Keratinocyte (primary cell): ENCODE data around the gene OR2T33. TPM values are rescaled to one million over a fixed set of nuclear protein-coding genes. Genes with fewer than 3 reads are reported as not detected.
"Not testable (repeated sequence)": the region's sequence is repeated elsewhere in the genome, so short reads cannot be mapped to it uniquely, and the experiment has no call there.

Source experiments
- DNase-seq: peaks from one replicate; pipeline ENCODE4 v3.0.0-alpha.2; 2011; ENCODE audit warnings: low read depth, missing footprints, low spot score
- FAIRE-seq: peaks from 2 replicates; lab custom pipeline; 2011; peaks lifted over from hg19 to GRCh38; lab: Jason Lieb, UNC
- H2AFZ ChIP-seq: 2 replicates; pipeline ENCODE4 v1.6.0; 2012; ENCODE audit warnings: low read length, control low read depth, inconsistent platforms; ENCODE audit not compliant: control insufficient read depth
- H3K27ac ChIP-seq: 2 replicates; pipeline ENCODE4 v1.5.1; 2011; ENCODE audit warnings: low read length; ENCODE audit not compliant: control insufficient read depth, insufficient read depth
- H3K27me3 ChIP-seq: 3 replicates; pipeline ENCODE4 v1.6.0; 2011; ENCODE audit warnings: low read length; ENCODE audit not compliant: control insufficient read depth, insufficient read depth; ENCODE audit errors: extremely low read depth
- H3K36me3 ChIP-seq, 2 experiments: 2 replicates in 1 of 2; 3 replicates in 1 of 2; pipeline ENCODE4 v1.5.1; 2011; ENCODE audit warnings: low read length in 2 of 2, mild to moderate bottlenecking in 1 of 2; ENCODE audit not compliant: control insufficient read depth in 2 of 2, insufficient read depth in 2 of 2; ENCODE audit errors: extremely low read depth in 1 of 2
- H3K4me1 ChIP-seq: 3 replicates; pipeline ENCODE4 v1.5.1; 2011; ENCODE audit warnings: low read length; ENCODE audit not compliant: control insufficient read depth, insufficient read depth; ENCODE audit errors: extremely low read depth
- H3K4me2 ChIP-seq: 3 replicates; pipeline ENCODE4 v1.6.0; 2011; ENCODE audit warnings: low read depth, low read length; ENCODE audit not compliant: control insufficient read depth, insufficient read depth; ENCODE audit errors: extremely low read depth
- H3K4me3 ChIP-seq, 3 experiments: fragments of 200-600 bp in 1 of 3; sonication (generic) in 1 of 3; 2 replicates in 2 of 3; 3 replicates in 1 of 3; pipeline ENCODE4 v1.5.1; 2011 to 2016; ENCODE audit warnings: low read length in 3 of 3, mild to moderate bottlenecking in 3 of 3, control low read depth in 2 of 3, inconsistent platforms in 1 of 3, low read depth in 1 of 3, mixed read lengths in 1 of 3, mixed run types in 1 of 3, moderate library complexity in 1 of 3; ENCODE audit not compliant: control insufficient read depth in 2 of 3, insufficient read depth in 2 of 3; ENCODE audit errors: extremely low read depth in 1 of 3
- H3K79me2 ChIP-seq: 2 replicates; pipeline ENCODE4 v1.6.0; 2012; ENCODE audit warnings: low read length; ENCODE audit not compliant: control insufficient read depth, insufficient read depth
- H3K9ac ChIP-seq: 3 replicates; pipeline ENCODE4 v1.6.0; 2011; ENCODE audit warnings: low read length; ENCODE audit not compliant: control insufficient read depth, insufficient read depth; ENCODE audit errors: extremely low read depth
- H3K9me1 ChIP-seq: 3 replicates; pipeline ENCODE4 v1.6.0; 2011; ENCODE audit warnings: low read length; ENCODE audit not compliant: control insufficient read depth, insufficient read depth; ENCODE audit errors: extremely low read depth
- H3K9me3 ChIP-seq: 2 replicates; pipeline ENCODE4 v1.5.1; 2012; ENCODE audit warnings: low read depth, low read length; ENCODE audit not compliant: control insufficient read depth
- H4K20me1 ChIP-seq: 3 replicates; pipeline ENCODE4 v1.6.0; 2011; ENCODE audit warnings: low read length; ENCODE audit not compliant: control insufficient read depth, insufficient read depth; ENCODE audit errors: extremely low read depth
- EZH2 ChIP-seq: IDR thresholded peaks from one replicate; pipeline ENCODE4 v1.6.1; 2012; ENCODE audit warnings: inconsistent platforms, mild to moderate bottlenecking, low read length, moderate library complexity
- dilution Hi-C: fragments of 300-500 bp; cut with MboI; formaldehyde crosslinking; loops from one replicate; pipeline ENCODE4 v1.7.0; 2020; ENCODE audit warnings: low sequenced_read_pairs; ENCODE audit not compliant: extremely low pct_ligation_motif_present
- polyA plus RNA-seq, 5 experiments: library from polyadenylated mRNA; depleted of rRNA in 3 of 5; stranded (reverse) in 3 of 5; stranded (forward) in 1 of 5; unstranded in 1 of 5; fragments of >200 nt; gene quantifications; 1 replicate in 1 of 5; 2 replicates in 3 of 5; 3 replicates in 1 of 5; pipeline versions ENCODE4 v1.2.1 to v1.2.3, GENCODE V29; 2011 to 2012; ENCODE audit warnings: missing spikeins in 2 of 5, low read depth in 1 of 5, low replicate concordance in 1 of 5
- TF ChIP-seq, protein P1 (sequence below), 3 experiments: IDR thresholded peaks in 1 of 3; conservative IDR thresholded peaks in 1 of 3; optimal IDR thresholded peaks in 1 of 3; 2 replicates in 2 of 3; 3 replicates in 1 of 3; pipeline versions ENCODE3 to v1.5.1; 2011; ENCODE audit warnings: low read length in 3 of 3, mild to moderate bottlenecking in 3 of 3, moderate library complexity in 2 of 3, control low read depth in 1 of 3, inconsistent platforms in 1 of 3; ENCODE audit not compliant: insufficient read depth in 2 of 3; ENCODE audit errors: extremely low read depth in 1 of 3

The OR2T33 gene
- polyA plus RNA-seq, 1 donor (not counting 4 experiments of a cell fraction or from before 2014, with no cell fraction given): not detected

DNA sequence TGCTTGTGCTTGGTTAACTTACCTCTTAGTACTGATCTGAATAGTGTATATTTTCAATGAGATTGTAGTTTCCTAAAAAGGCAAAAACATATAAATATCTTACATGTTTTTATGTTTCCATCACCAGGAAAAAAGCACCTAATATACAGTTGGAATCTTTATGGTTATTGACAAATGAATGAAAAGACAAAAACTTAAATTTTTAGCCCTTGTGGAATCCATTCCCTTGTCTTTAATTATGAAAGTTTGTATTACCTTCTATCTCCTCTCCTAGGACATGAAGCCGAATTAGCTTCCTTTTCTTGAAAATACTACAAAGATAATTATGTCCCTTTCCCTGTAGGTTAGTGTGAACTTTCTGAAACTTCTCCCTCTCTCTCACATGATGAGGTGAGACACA lies 25.5 kb upstream of the OR2T33 start, which contains the start of gene OR2T12:
TSS of gene OR2T12 (minus strand) at position 101 of the 400 bp plus-strand sequence. CDS start 7,846 bp downstream, outside the sequence.
- Histone ChIP-seq H3K27me3 (no peaks in the 10 kb centered on the region), H3K9me3 (no peaks in the 10 kb centered on the region), H3K36me3 (no peaks in the 10 kb centered on the region), H3K9ac (no peak within 1 kb of the TSS), H3K4me3 (no peak within 1 kb of the TSS), H3K79me2 (no peaks in the 10 kb centered on the region), H4K20me1 (no peaks in the 10 kb centered on the region), H3K9me1 (no peaks in the 10 kb centered on the region), H3K4me1 (no peaks in the 10 kb centered on the region), H2AFZ (no peak within 1 kb of the TSS), H3K27ac (no peak within 1 kb of the TSS), H3K4me2 (no peak within 1 kb of the TSS)
- TF ChIP-seq, protein P1, sequence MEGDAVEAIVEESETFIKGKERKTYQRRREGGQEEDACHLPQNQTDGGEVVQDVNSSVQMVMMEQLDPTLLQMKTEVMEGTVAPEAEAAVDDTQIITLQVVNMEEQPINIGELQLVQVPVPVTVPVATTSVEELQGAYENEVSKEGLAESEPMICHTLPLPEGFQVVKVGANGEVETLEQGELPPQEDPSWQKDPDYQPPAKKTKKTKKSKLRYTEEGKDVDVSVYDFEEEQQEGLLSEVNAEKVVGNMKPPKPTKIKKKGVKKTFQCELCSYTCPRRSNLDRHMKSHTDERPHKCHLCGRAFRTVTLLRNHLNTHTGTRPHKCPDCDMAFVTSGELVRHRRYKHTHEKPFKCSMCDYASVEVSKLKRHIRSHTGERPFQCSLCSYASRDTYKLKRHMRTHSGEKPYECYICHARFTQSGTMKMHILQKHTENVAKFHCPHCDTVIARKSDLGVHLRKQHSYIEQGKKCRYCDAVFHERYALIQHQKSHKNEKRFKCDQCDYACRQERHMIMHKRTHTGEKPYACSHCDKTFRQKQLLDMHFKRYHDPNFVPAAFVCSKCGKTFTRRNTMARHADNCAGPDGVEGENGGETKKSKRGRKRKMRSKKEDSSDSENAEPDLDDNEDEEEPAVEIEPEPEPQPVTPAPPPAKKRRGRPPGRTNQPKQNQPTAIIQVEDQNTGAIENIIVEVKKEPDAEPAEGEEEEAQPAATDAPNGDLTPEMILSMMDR (optimal IDR thresholded peaks at IDR 0.05 in 1 of 3, IDR thresholded peaks at IDR 0.05 in 1 of 3, conservative IDR thresholded peaks at IDR 0.05 in 1 of 3; ENCODE audit: extremely low read depth in 1 of 3, insufficient read depth in 2 of 3, low read length in 3 of 3): no peak
- TF ChIP-seq EZH2: no peak
- FAIRE-seq (no peak), DNase-seq (no peak)
- dilution Hi-C loops: no loop called here

DNA sequence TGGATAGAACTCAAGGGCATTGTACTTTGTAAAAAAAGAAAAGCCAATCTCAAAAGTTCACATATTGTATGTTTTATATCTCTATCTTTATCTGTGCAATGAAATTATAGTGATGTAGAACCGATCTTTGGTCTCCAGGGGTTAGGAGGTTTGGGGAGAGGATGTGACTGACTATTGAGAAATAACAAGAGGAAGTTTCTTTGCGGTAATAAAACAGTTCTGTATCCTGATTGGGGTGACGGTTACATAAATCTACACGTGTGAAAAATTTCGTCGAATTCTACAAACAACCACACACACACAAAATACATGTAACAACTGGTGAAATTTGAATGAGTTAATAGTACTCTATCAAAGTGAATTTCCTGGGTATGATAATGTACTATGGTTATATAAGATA lies 10.6 kb upstream of the OR2T33 start:
- Histone ChIP-seq H3K4me3 (no peak overlapping the region), H2AFZ (no peak overlapping the region), H3K27ac (no peak overlapping the region), H3K9me3 (no peaks in the 10 kb centered on the region), H3K9ac (no peak overlapping the region), H3K36me3 (no peaks in the 10 kb centered on the region), H3K27me3 (no peaks in the 10 kb centered on the region), H3K79me2 (no peaks in the 10 kb centered on the region), H3K9me1 (no peaks in the 10 kb centered on the region), H4K20me1 (no peaks in the 10 kb centered on the region), H3K4me2 (no peak overlapping the region), H3K4me1 (no peaks in the 10 kb centered on the region)
- DNase-seq (no peak), FAIRE-seq (no peak)
- dilution Hi-C loops: no loop called here
- no peak for TF ChIP-seq EZH2
- TF ChIP-seq, protein P1 (optimal IDR thresholded peaks at IDR 0.05 in 1 of 3, IDR thresholded peaks at IDR 0.05 in 1 of 3, conservative IDR thresholded peaks at IDR 0.05 in 1 of 3; ENCODE audit: extremely low read depth in 1 of 3, insufficient read depth in 2 of 3, low read length in 3 of 3): no peak

DNA sequence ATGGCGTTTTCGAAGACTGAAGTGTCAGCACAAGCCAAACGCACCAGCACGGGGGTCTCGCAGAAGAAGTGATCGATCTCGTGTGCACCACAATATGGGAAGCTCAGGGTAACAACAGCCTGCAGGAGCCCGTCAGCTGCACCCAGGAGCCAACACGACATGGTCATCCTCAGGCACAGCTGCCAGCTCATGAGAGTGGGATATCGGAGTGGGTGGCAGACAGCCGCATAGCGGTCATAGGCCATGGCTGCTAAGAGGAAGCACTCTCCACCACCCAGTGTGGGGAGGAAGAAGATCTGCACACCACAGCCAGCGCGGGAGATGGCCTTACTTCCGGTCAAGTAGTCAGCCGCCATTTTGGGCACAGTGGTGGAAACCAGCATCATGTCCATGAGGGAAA lies 4.6 kb downstream of the OR2T33 start:
- H3K9ac ChIP-seq, dilution Hi-C loops, H3K9me1 ChIP-seq, H3K27ac ChIP-seq, H3K4me1 ChIP-seq, H4K20me1 ChIP-seq, FAIRE-seq, H3K4me3 ChIP-seq, H3K36me3 ChIP-seq, H2AFZ ChIP-seq, H3K79me2 ChIP-seq, H3K4me2 ChIP-seq, DNase-seq, H3K27me3 ChIP-seq, H3K9me3 ChIP-seq: not testable (repeated sequence)
